Bronchial epithelial cell (primary cell): ENCODE data around the gene CRACR2A. TPM values are rescaled to one million over a fixed set of nuclear protein-coding genes. Genes with fewer than 3 reads are reported as not detected.

Experiments used
- DNase-seq: peaks from one replicate; pipeline ENCODE4 v3.0.0-alpha.2; 2010; ENCODE audit warnings: low read depth
- FAIRE-seq: peaks from 2 replicates; lab custom pipeline; 2011; peaks lifted over from hg19 to GRCh38; lab: Jason Lieb, UNC
- H3K27me3 ChIP-seq: 2 replicates; pipeline ENCODE4 v1.5.1; 2011; ENCODE audit warnings: low read length; ENCODE audit not compliant: control insufficient read depth, insufficient read depth
- H3K36me3 ChIP-seq: 2 replicates; pipeline ENCODE4 v1.5.1; 2011; ENCODE audit warnings: low read length; ENCODE audit not compliant: control insufficient read depth, insufficient read depth
- H3K4me3 ChIP-seq: 2 replicates; pipeline ENCODE4 v1.5.1; 2011; ENCODE audit warnings: mild to moderate bottlenecking, low read depth, low read length, control low read depth
- CTCF ChIP-seq: IDR thresholded peaks from 2 replicates; pipeline ENCODE4 v1.5.1; 2011; ENCODE audit warnings: mild to moderate bottlenecking, moderate library complexity, low read length, control low read depth, inconsistent platforms; ENCODE audit not compliant: insufficient read depth, severe bottlenecking
- total RNA-seq: library from RNA; depleted of rRNA; stranded (reverse); fragments of >200 nt; gene quantifications from 2 replicates; pipeline ENCODE4 v1.2.1, GENCODE V29; 2014

Gene CRACR2A
- total RNA-seq, 1 donor from 2014 or later, result 1.1 TPM

GRCh38 chr12:3667485-3667884 lies 85.4 kb downstream of the CRACR2A start:
- FAIRE-seq (no peak), DNase-seq (no peak)
- H3K4me3 ChIP-seq, result no peak overlapping the region
- H3K27me3 ChIP-seq, result no peaks in the 10 kb centered on the region
- TF ChIP-seq CTCF, result peak; percentile 4
- no peaks in the 10 kb centered on the region for H3K36me3 ChIP-seq

- H3K27me3 ChIP-seq, result no peaks in the 10 kb centered on the region
- no peaks in the 10 kb centered on the region for H3K36me3 ChIP-seq
- DNase-seq (no peak), FAIRE-seq (no peak)
- no peak for TF ChIP-seq CTCF
- H3K4me3 ChIP-seq, result no peak overlapping the region
Observed at GRCh38 chr12:3666441-3666840, 86.5 kb downstream of the CRACR2A start.

GRCh38 chr12:3662521-3662921 lies 90.4 kb downstream of the CRACR2A start:
- no peaks in the 10 kb centered on the region for H3K36me3 ChIP-seq
- H3K27me3 ChIP-seq, result no peaks in the 10 kb centered on the region
- FAIRE-seq, result no peak
- peak; percentile 33 for DNase-seq
- H3K4me3 ChIP-seq, result no peak overlapping the region
- TF ChIP-seq CTCF, result no peak

GRCh38 chr12:3661028-3661427 lies 91.9 kb downstream of the CRACR2A start:
- peak; percentile 97 for FAIRE-seq
- peak; percentile 19 for DNase-seq
- no peaks in the 10 kb centered on the region for H3K27me3 ChIP-seq
- H3K4me3 ChIP-seq, result no peak overlapping the region
- H3K36me3 ChIP-seq, result no peaks in the 10 kb centered on the region
- no peak for TF ChIP-seq CTCF

GRCh38 chr12:3658327-3659163 lies 94.4 kb downstream of the CRACR2A start:
- H3K36me3 ChIP-seq, result no peaks in the 10 kb centered on the region
- H3K4me3 ChIP-seq, result no peak overlapping the region
- FAIRE-seq, result no peak
- peak; percentile 19 for DNase-seq
- H3K27me3 ChIP-seq, result no peaks in the 10 kb centered on the region
- TF ChIP-seq CTCF, result peak; percentile 68
